ENCODE results near the gene FCER1G.
A peak's percentile ranks its signal among the peaks of the same experiment; 100 is the strongest.

The FCER1G gene

GRCh38 chr1:161260376-161261260, 45.5 kb downstream of the FCER1G start:
- no peaks in the 10 kb centered on the region for H3K36me3 ChIP-seq (ENCODE audit: control insufficient read depth in 2 of 2, insufficient read depth in 1 of 2, low read length in 2 of 2)
- ChIA-PET POLR2A (no interaction called here), CTCF (interaction anchor here (0.6 to 2.5 kb wide), 7 partner anchors 8 to 122 kb away, joined by 3 to 11 read pairs (median 5); partner anchors contain the start of genes SDHC and TOMM40L)
- no peaks in the 10 kb centered on the region for H3K9me3 ChIP-seq (ENCODE audit: control insufficient read depth, insufficient read depth, low read depth, low read length)
- H3K4me3 ChIP-seq (ENCODE audit: low read depth, low read length) = no peak overlapping the region
- TF ChIP-seq GLIS1 (tag by site-specific recombination; IDR thresholded peaks at IDR 0.05) = 0 out of 2 replicates have a peak, but pooled peaks have one; percentile 14
- no peak for TF ChIP-seq ZSCAN23 (tag by site-specific recombination; IDR thresholded peaks at IDR 0.05)
- TF ChIP-seq ZNF140 (tag by site-specific recombination; IDR thresholded peaks at IDR 0.05) = no peak
- TF ChIP-seq ZNF280C (tag by site-specific recombination; IDR thresholded peaks at IDR 0.05) = no peak
- peak; percentile 82 for TF ChIP-seq ZBTB17 (tag by site-specific recombination; IDR thresholded peaks at IDR 0.05)
- peak; percentile 32; the same call in 1 of the 2 replicates for TF ChIP-seq ZNF10 (tag by site-specific recombination; IDR thresholded peaks at IDR 0.05)
- H3K4me1 ChIP-seq (ENCODE audit: control insufficient read depth, insufficient read depth, low read length) = peaks cover 6% of the 10 kb centered on the region; the same call in 1 of the 2 replicates
- no peak overlapping the region for H3K27ac ChIP-seq (ENCODE audit: extremely low read depth, low read depth, low read length)

- H3K9me3 ChIP-seq (ENCODE audit: control insufficient read depth, insufficient read depth, low read depth, low read length) = no peaks in the 10 kb centered on the region
- no peaks in the 10 kb centered on the region for H3K36me3 ChIP-seq (ENCODE audit: control insufficient read depth in 2 of 2, insufficient read depth in 1 of 2, low read length in 2 of 2)
- no peak overlapping the region for H3K4me3 ChIP-seq (ENCODE audit: low read depth, low read length)
- ChIA-PET CTCF (interaction anchor here (0.6 to 2.5 kb wide), 5 partner anchors 30 to 478 kb away, joined by 3 to 11 read pairs (median 5); partner anchors contain the start of genes SDHC and TOMM40L), POLR2A (no interaction called here)
- TF ChIP-seq ZNF37A (tag by site-specific recombination; IDR thresholded peaks at IDR 0.05) = no peak
- no peak for TF ChIP-seq ZSCAN4 (tag by site-specific recombination; IDR thresholded peaks at IDR 0.05)
- no peak for TF ChIP-seq ZNF580 (tag by site-specific recombination; IDR thresholded peaks at IDR 0.05)
- peak; percentile 72 for TF ChIP-seq ZNF341 (tag by site-specific recombination; IDR thresholded peaks at IDR 0.05; ENCODE audit: low read depth)
- TF ChIP-seq PRDM10 (tag by site-specific recombination; IDR thresholded peaks at IDR 0.05) = peak; percentile 75
- 0 out of 2 replicates have a peak, but pooled peaks have one; percentile 18 for TF ChIP-seq GLIS1 (tag by site-specific recombination; IDR thresholded peaks at IDR 0.05)
- peak; percentile 84 for TF ChIP-seq REST (tag by site-specific recombination; IDR thresholded peaks at IDR 0.05)
- peaks cover 10% of the 10 kb centered on the region; the same call in 1 of the 2 replicates for H3K4me1 ChIP-seq (ENCODE audit: control insufficient read depth, insufficient read depth, low read length)
- no peak overlapping the region for H3K27ac ChIP-seq (ENCODE audit: extremely low read depth, low read depth, low read length)
Observed at GRCh38 chr1:161261261-161262235, 46.5 kb downstream of the FCER1G start.
